GM12878 (cell line): Measurements from ENCODE around the gene OR10Z1.

ENCODE experiments used
- POLR2A ChIP-seq: IDR thresholded peaks from 2 replicates; pipeline ENCODE4 v1.6.1; 2011; ENCODE audit warnings: low read depth, mild to moderate bottlenecking, low read length
- RUNX3 ChIP-seq: IDR thresholded peaks from 2 replicates; pipeline ENCODE4 v1.6.1; 2012; ENCODE audit warnings: low read length, inconsistent platforms
- TF ChIP-seq, protein P1 (sequence below), 3 experiments: IDR thresholded peaks in 2 of 3; conservative IDR thresholded peaks in 1 of 3; 2 replicates each; pipeline ENCODE4 v1.5.1; 2011; ENCODE audit warnings: low read depth in 3 of 3, low read length in 3 of 3, mild to moderate bottlenecking in 3 of 3, control low read depth in 2 of 3, moderate library complexity in 2 of 3, inconsistent platforms in 1 of 3, mixed read lengths in 1 of 3; ENCODE audit not compliant: control insufficient read depth in 2 of 3, insufficient read depth in 1 of 3; ENCODE audit errors: extremely low read depth in 1 of 3

GRCh38 chr1:158600735-158601134 is 4.3 kb upstream of the OR10Z1 start:
- TF ChIP-seq RUNX3 (no peak), POLR2A (no peak)
- TF ChIP-seq, protein P1, sequence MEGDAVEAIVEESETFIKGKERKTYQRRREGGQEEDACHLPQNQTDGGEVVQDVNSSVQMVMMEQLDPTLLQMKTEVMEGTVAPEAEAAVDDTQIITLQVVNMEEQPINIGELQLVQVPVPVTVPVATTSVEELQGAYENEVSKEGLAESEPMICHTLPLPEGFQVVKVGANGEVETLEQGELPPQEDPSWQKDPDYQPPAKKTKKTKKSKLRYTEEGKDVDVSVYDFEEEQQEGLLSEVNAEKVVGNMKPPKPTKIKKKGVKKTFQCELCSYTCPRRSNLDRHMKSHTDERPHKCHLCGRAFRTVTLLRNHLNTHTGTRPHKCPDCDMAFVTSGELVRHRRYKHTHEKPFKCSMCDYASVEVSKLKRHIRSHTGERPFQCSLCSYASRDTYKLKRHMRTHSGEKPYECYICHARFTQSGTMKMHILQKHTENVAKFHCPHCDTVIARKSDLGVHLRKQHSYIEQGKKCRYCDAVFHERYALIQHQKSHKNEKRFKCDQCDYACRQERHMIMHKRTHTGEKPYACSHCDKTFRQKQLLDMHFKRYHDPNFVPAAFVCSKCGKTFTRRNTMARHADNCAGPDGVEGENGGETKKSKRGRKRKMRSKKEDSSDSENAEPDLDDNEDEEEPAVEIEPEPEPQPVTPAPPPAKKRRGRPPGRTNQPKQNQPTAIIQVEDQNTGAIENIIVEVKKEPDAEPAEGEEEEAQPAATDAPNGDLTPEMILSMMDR (IDR thresholded peaks at IDR 0.05 in 2 of 3, conservative IDR thresholded peaks at IDR 0.05 in 1 of 3; ENCODE audit: control insufficient read depth in 2 of 3, extremely low read depth in 1 of 3, insufficient read depth in 1 of 3, low read depth in 3 of 3, low read length in 3 of 3) = no peak
